Lower leg skin (tissue), 4 donors: ENCODE measurements around the gene BBLN. TPM values are rescaled to one million over a fixed set of nuclear protein-coding genes. Genes with fewer than 3 reads are reported as not detected.

Source experiments
- DNase-seq, 2 donors: peaks; one replicate each; pipeline ENCODE4 v3.0.0-alpha.2; 2019; ENCODE audit warnings: low spot score in 2 of 2
- H3K4me3 ChIP-seq: fragments of 200-600 bp; sonication (generic); 2 replicates; pipeline ENCODE4 v1.5.1; 2017; ENCODE audit warnings: mild to moderate bottlenecking, low read depth; ENCODE audit not compliant: poor library complexity, severe bottlenecking
- POLR2A ChIP-seq, 2 donors: fragments of 450-650 bp; IDR thresholded peaks; one replicate each; pipeline ENCODE4 v1.6.1; 2016 to 2017; ENCODE audit warnings: antibody characterized with exemption in 2 of 2, mild to moderate bottlenecking in 1 of 2, moderate library complexity in 1 of 2
- WGBS, 2 donors: methylation state at CpG; one replicate each; pipeline ENCODE4 v1.1.5; 2018; 5-methylcytosine and 5-hydroxymethylcytosine counted together
- intact Hi-C: fragments of 100-400 bp; cut with DNase I; formaldehyde crosslinking; loops from one replicate; pipeline ENCODE4 v1.15.0; 2023; ENCODE audit warnings: low total_unique reads
- total RNA-seq, 4 donors: library from RNA; depleted of rRNA; stranded (reverse); fragments of >200 nt; gene quantifications; one replicate each; pipeline ENCODE4 v1.1.0, GENCODE V29; 2016
- TF ChIP-seq, protein P1 (sequence below), 3 donors: fragments of 450-650 bp; IDR thresholded peaks; one replicate each; pipeline ENCODE4 v1.5.1; 2016; ENCODE audit warnings: antibody characterized with exemption in 3 of 3, mild to moderate bottlenecking in 3 of 3, moderate library complexity in 2 of 3

The BBLN gene
- total RNA-seq, 4 donors from 2014 or later = 288 to 606 (median 392) TPM

DNA sequence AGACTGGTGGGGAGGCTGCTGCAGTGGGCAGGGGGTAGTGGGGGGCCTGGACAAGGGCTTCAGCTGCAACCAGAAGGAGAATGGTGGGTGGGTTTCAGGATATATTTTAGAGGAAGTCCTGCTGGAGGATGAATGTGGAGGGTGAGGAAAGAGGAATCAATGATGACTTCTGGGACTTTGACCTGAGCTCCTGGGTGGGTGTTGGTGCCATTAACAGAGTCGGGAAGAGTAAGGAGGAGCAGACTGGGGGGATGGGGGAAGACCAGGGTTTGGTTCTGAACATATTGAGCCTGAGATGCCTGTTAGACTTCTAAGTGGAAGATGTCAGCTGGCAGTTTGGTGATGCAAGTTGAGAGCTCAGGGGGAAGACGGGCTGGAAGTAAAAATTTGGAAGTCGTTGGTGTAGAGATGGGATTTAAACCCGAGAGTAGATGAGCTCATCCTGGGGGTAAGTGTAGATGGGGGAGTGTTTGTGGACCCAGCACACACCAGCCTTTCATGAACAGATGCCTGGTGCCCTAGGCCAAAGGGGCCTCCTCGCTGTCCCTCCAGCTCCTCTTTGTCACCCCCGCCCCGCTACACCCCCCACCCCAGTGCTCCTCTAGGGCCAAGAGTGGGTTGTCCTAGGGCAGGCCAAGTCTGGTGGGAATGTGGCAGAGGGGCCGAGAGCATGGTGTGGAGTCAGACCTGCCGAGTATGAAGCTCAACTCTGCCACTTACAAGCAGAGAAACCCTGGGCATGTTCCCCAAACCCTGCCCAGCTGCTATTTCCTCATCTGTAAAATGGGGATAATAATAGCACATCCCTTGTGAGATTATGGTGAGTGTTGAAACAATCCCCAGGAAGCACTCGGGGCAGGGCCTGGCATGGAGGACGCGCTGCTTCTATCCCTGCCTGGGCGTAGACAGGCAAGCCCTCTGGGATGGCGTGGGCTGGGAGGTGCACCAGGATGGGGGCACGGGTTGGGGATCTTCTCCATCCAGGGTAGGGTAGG lies 47.1 kb downstream of the BBLN start:
- intact Hi-C loops = no loop called here
- no peak for DNase-seq
- TF ChIP-seq, protein P1, sequence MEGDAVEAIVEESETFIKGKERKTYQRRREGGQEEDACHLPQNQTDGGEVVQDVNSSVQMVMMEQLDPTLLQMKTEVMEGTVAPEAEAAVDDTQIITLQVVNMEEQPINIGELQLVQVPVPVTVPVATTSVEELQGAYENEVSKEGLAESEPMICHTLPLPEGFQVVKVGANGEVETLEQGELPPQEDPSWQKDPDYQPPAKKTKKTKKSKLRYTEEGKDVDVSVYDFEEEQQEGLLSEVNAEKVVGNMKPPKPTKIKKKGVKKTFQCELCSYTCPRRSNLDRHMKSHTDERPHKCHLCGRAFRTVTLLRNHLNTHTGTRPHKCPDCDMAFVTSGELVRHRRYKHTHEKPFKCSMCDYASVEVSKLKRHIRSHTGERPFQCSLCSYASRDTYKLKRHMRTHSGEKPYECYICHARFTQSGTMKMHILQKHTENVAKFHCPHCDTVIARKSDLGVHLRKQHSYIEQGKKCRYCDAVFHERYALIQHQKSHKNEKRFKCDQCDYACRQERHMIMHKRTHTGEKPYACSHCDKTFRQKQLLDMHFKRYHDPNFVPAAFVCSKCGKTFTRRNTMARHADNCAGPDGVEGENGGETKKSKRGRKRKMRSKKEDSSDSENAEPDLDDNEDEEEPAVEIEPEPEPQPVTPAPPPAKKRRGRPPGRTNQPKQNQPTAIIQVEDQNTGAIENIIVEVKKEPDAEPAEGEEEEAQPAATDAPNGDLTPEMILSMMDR (IDR thresholded peaks at IDR 0.05) = no peak
- TF ChIP-seq POLR2A (IDR thresholded peaks at IDR 0.05) = no peak
- WGBS, 2 donors = 64 to 70% methylated on average over 15 of the region's 15 CpGs
- H3K4me3 ChIP-seq = no peak overlapping the region

DNA sequence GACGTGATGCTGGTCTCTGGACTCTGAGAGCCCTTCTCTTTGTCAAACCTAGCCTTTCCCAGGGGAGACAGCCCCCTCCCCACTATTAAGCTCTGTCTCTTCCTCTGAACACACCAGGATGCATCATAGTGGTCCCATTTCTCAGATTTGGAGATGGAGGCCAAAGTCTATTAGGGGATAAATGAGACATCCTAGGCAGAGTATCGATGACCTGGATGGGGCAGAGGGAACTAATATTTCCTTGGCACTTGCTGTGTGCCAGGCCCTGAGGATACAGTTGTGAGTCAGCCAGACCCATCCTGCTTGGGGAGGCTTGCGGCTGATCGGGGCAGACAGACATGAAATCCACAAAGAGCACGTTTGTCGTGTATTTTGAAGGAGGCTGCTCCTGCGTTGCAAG lies 48.3 kb downstream of the BBLN start:
- WGBS, 2 donors = 32 to 47% methylated on average over 7 of the region's 7 CpGs
- TF ChIP-seq, protein P1 (IDR thresholded peaks at IDR 0.05) = no peak
- TF ChIP-seq POLR2A (IDR thresholded peaks at IDR 0.05) = no peak
- intact Hi-C loops = no loop called here
- no peak overlapping the region for H3K4me3 ChIP-seq
- no peak for DNase-seq

DNA sequence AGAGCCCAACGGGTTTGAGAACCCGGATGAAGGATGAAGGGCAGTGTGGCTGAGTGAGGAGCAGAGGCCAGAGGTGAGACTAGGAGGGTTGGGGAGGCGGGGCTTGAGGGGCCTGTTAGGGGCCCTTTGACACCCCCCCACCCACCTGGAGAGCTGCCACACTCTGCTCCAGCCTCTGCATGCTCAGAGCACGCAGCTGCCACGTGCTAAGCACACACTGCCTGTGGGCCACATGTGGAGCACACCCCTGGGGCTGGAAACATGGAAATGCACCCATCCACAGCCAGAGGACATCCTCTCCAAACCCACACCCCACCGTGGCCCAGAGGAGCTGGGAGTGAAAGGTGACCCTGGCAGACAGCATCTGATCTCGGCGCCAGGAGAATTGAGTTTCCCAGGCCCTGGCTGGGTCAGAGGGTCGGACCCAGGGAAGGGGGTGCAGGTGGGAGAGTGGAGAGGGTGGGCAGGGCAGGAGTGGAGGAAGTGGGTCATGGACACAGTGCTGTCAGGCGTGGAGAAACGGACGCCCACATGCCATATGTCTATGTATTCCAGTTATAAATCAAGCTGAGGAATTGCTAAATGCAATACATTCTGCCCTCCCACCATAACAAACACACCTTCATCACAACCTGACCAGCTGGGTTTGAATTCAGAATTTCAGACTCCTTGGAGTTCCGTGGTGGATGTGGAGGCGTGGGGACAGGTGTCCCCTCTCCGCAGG lies 49.0 kb downstream of the BBLN start:
- intact Hi-C loops = no loop called here
- 63 to 64% methylated on average over 15 of the region's 15 CpGs for WGBS, 2 donors
- DNase-seq = no peak
- no peak overlapping the region for H3K4me3 ChIP-seq
- TF ChIP-seq, protein P1 (IDR thresholded peaks at IDR 0.05) = no peak
- TF ChIP-seq POLR2A (IDR thresholded peaks at IDR 0.05) = no peak

DNA sequence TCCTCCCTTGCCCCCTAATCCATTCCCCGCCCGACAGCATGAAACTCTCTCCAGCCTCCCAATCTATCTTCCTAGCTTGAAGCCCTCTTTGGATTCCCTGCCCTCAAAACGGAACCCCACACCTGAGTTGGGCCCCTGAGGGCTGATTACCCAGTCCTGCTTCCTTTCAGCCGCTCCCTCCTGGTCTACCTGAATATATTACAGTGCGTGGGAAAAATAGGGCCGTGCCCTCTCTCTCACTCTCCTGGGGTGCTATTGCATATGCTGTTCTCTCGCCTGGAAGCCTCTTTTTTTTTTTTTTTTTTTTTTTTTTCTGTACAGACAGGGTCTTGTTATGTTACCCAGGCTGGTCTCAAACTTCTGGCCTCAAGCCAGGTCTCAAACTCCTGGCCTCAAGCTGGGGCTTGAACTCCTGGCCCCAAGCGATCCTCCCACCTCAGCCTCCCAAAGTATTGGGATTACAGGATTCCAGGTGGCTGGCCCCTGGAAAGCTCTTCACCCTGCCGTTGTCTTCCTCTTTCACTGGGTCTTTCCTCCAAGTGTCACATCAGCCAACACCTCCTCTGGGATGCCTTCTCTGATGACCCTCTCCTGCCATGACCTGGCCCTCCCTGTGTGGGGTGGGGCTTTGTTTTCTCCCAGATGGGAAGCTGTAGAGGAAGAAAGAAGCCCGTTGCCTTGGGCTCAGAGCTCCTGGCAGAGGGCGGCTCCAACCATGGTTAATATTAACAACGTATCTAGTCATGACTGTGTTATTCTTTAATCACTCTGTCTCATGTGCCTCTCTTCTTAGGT lies 51.3 kb downstream of the BBLN start:
- intact Hi-C loops = no loop called here
- no peak for TF ChIP-seq POLR2A (IDR thresholded peaks at IDR 0.05)
- TF ChIP-seq, protein P1 (IDR thresholded peaks at IDR 0.05) = no peak
- DNase-seq = no peak
- WGBS, 2 donors = 38 to 42% methylated on average over 12 of the region's 12 CpGs
- no peak overlapping the region for H3K4me3 ChIP-seq

DNA sequence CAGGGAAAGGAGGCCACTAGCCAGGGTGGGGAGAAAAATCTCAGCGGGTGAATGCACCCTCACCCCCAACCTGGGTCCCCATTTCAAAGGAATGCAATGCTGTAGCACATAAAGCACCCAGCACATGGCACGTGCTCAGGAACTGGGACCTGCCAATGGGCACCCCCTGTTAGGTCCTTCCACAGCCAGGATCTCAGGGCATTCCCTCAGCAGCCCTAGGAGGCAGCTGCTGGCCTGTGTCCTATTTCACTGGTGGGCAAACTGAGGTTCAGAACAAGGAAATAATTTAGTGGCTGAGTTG lies 51.9 kb downstream of the BBLN start:
- WGBS, 2 donors = 41 to 50% methylated on average over 2 of the region's 2 CpGs
- H3K4me3 ChIP-seq = no peak overlapping the region
- intact Hi-C loops = no loop called here
- TF ChIP-seq POLR2A (IDR thresholded peaks at IDR 0.05) = no peak
- TF ChIP-seq, protein P1 (IDR thresholded peaks at IDR 0.05) = no peak
- DNase-seq = no peak

Other genes starting within 250 kb of the BBLN start
- 10 to 100 TPM in 2 of 4 donors, 1 to 10 TPM in 2; 4.6 to 28.5 (median 16.5) TPM for gene ST6GALNAC4, start 243.2 kb upstream of the BBLN start, total RNA-seq
- gene PIP5KL1, start 229.5 kb upstream of the BBLN start, total RNA-seq = 10 to 100 TPM in 1 of 4 donors, 1 to 10 TPM in 3; 4.1 to 11.3 (median 8.4) TPM
- gene DPM2, start 222.4 kb upstream of the BBLN start, total RNA-seq = 10 to 100 TPM; 11.9 to 21.1 (median 15.8) TPM
- 10 to 100 TPM; 33.0 to 81.3 (median 48.9) TPM for gene EEIG1, start 179.3 kb upstream of the BBLN start, total RNA-seq
- gene NAIF1, start 92.9 kb upstream of the BBLN start, total RNA-seq = 10 to 100 TPM in 1 of 4 donors, 1 to 10 TPM in 3; 8.6 to 10.8 (median 9.6) TPM
- 10 to 100 TPM; 26.4 to 40.3 (median 32.0) TPM for gene SLC25A25, start 92.0 kb upstream of the BBLN start, total RNA-seq
- 10 to 100 TPM; 32.6 to 66.5 (median 56.3) TPM for gene PTGES2, start 32.5 kb upstream of the BBLN start, total RNA-seq
- 10 to 100 TPM in 2 of 4 donors, 1 to 10 TPM in 2; 3.7 to 33.8 (median 19.1) TPM for gene LCN2, start 10.8 kb upstream of the BBLN start, total RNA-seq
- 100 to 1,000 TPM in 1 of 4 donors, 10 to 100 TPM in 3; 71.6 to 135 (median 83.9) TPM for gene CIZ1, start 31.3 kb downstream of the BBLN start, total RNA-seq
- 10 to 100 TPM in 1 of 4 donors, 1 to 10 TPM in 3; 6.9 to 11.4 (median 9.0) TPM for gene DNM1, start 43.1 kb downstream of the BBLN start, total RNA-seq
- 100 to 1,000 TPM in 3 of 4 donors, 10 to 100 TPM in 1; 81.8 to 123 (median 116) TPM for gene GOLGA2, start 115.7 kb downstream of the BBLN start, total RNA-seq
- gene SWI5, start 116.0 kb downstream of the BBLN start, total RNA-seq = 10 to 100 TPM; 12.3 to 31.1 (median 24.8) TPM
- 10 to 100 TPM; 10.8 to 13.9 (median 11.5) TPM for gene TRUB2, start 162.2 kb downstream of the BBLN start, total RNA-seq
- gene COQ4, start 162.6 kb downstream of the BBLN start, total RNA-seq = 100 to 1,000 TPM in 2 of 4 donors, 10 to 100 TPM in 2; 80.4 to 120 (median 99.4) TPM
- 100 to 1,000 TPM in 1 of 4 donors, 10 to 100 TPM in 3; 64.7 to 105 (median 73.3) TPM for gene SLC27A4, start 180.3 kb downstream of the BBLN start, total RNA-seq
- 10 to 100 TPM; 24.3 to 37.7 (median 31.1) TPM for gene URM1, start 211.1 kb downstream of the BBLN start, total RNA-seq